Left kidney (tissue), 2 donors: ENCODE measurements around the gene NAALADL2. TPM values are rescaled to one million over a fixed set of nuclear protein-coding genes. Genes with fewer than 3 reads are reported as not detected.
"Not testable (repeated sequence)": the region's sequence is repeated elsewhere in the genome, so short reads cannot be mapped to it uniquely, and the experiment has no call there.

Source experiments
- DNase-seq: peaks from one replicate; pipeline ENCODE4 v3.0.0-alpha.2; 2013
- polyA plus RNA-seq: library from polyadenylated mRNA; unstranded; fragments of 120-200 nt; gene quantifications from one replicate; pipeline ENCODE4 v1.2.1, GENCODE V29; 2013; ENCODE audit not compliant: insufficient read length

Gene NAALADL2
- polyA plus RNA-seq, 1 donor: 19.9 TPM

DNA sequence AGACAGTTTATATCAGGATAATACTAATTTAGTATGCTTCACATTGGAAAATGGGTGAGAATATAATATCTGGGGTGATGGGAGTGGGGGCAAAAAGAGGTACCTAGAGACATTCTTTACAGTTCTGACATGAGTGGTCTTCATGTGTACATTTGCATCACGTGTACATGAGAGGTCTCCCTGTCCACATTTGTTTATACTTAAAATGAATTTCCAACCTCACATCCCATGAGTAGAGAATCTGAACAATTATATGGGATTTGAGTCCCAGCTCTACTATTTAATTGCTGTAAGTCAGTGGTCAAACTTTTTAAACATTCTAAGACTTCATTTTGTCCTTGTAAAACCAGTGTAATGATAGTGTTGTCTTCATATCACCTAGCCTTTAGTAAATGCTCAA, 408.4 kb downstream of the NAALADL2 start:
- no peak for DNase-seq

GRCh38 chr3:175269394-175269793, 410.3 kb downstream of the NAALADL2 start:
- DNase-seq: no peak

- no peak for DNase-seq
Measured at GRCh38 chr3:175270198-175270837, 411.2 kb downstream of the NAALADL2 start.

DNA sequence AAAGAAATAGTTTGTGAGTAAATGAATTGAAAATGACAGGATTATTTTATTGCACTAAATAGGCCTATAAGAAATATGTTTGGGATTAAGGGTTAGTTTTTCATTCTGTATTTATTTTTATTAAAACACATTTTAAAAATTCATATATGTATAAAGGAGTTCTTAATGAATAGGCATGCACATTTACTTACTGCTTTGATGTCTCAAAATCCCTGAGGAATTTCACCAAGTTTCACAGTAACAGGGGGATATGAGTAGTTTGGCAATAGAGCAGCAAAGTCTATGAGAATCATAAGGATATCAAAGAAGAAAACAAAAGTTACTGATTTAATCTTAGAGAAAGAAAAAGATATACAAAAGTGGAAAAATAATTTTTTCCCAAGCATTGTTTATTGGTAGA, 411.7 kb downstream of the NAALADL2 start:
- DNase-seq: no peak

- not testable (repeated sequence) for DNase-seq
Measured at GRCh38 chr3:175271465-175271864, 412.3 kb downstream of the NAALADL2 start.

- DNase-seq: no peak
Measured at GRCh38 chr3:175272392-175272791, 413.3 kb downstream of the NAALADL2 start.

DNA sequence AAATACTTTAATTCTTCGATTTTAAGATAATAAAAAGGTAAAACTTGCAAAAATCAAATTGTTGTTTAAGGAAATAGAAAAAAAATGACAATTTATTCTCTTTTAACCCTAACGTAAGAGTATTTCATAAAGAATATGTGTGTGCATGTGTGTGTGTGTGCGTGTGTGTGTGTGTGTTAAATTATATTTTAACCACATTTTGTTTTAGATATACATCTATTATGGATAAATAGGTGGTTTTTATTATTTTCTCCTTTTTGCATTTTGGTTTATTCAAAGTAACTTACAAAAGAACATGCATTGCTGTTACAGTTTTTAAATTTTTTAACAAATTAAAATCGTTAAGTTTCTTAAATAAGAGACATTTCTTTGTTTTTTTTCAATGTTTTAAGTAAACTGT, 414.4 kb downstream of the NAALADL2 start:
- DNase-seq: no peak

DNA sequence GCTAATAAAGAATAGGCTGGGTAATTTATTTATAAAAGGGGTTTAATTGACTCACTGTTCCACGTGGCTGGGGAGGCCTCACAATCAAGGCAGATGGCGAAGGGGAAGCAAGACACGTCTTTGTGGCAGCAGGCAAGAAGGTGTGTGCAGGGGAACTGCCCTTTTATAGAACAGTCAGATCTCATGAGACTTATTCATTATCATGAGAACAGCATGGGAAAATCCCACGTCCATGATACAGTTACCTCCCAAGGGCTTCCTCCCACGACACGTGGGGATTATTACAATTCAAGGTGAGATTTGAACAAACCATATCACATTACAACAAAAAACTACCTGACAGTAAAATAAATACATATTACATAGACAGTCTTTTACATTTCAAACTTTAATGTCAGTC, 414.9 kb downstream of the NAALADL2 start:
- DNase-seq: no peak

DNA sequence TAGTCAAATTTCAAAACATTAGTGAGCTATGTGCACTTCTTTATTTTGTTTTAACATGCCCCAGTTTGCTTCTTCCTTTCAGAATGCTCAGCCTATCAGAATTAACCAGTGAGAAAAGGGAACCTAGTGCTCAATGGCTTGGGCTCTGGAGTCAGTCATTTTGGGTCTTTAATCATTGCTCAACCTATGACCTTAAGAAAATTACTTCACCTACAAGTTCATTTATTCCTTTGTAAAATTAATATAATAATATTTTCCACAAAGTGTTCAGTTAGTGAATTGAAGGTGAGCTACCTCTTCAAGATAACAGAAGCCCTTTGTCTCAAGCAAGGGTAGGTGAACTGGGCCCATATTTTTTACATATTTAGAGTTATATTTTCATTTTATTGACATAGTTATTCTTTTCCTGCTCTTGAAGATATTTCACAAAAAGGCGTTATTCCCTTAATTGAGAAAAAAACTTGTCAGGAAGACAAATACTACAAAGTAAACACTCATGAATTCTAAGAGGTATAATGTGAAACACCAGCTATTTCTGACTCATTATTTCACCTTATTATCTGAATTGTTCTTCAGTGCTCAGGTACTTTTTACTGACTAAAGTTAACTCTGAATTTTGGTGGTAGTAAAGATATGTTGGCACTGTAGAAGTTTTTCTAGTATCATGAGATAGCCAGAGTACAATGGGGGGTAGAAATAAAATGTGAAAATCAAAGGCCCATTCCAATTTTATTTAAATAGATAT, 415.5 kb downstream of the NAALADL2 start:
- no peak for DNase-seq

- DNase-seq: no peak
Measured at GRCh38 chr3:175278680-175279079, 419.5 kb downstream of the NAALADL2 start.

GRCh38 chr3:175279457-175279856, 420.3 kb downstream of the NAALADL2 start:
- DNase-seq: no peak

DNA sequence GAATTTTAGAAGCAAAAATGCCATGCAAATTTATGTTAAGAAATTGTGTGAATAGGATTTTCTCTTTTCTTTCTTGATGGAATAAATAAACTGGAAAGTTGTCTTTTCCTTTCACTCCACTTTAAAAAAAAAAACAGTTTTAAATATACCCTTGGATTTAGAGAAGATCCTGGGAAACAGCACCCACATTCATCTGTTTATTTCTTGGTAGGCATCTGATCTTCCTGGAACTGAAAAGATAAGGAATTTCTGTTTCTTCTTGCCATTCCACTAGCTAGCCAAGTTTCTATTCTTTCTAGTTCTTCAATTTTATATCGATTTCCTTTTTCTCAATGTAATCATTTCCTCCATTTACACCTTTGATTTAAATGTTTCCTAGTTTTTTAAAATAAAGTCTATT, 420.8 kb downstream of the NAALADL2 start:
- DNase-seq: no peak

DNA sequence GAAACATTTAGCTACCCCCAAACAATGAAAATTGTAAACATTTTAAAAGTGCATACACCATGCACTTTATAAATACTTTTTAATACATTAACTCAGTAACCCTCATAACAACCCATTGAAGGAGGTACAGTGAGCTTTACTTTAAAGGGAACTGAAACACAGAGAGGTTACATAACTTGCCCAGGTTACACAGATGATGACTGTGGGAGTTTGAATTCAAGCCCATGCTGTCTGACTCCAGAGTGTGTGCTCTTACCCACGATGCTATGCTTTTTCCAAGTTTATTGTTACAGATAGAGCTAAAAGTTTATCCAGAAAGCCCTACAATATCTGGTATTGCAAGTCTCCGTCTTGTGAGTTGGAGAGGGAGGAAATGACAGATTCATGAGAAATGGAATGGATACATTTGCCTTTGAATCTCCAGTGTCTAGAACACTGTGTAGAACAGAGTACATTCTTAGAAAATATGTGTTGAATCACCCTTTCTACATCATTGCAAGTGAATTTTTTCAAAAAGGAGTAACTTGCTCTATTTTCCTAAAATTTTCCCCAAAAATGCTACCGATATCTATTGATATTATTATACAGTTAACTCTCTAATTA, 428.3 kb downstream of the NAALADL2 start:
- no peak for DNase-seq

DNA sequence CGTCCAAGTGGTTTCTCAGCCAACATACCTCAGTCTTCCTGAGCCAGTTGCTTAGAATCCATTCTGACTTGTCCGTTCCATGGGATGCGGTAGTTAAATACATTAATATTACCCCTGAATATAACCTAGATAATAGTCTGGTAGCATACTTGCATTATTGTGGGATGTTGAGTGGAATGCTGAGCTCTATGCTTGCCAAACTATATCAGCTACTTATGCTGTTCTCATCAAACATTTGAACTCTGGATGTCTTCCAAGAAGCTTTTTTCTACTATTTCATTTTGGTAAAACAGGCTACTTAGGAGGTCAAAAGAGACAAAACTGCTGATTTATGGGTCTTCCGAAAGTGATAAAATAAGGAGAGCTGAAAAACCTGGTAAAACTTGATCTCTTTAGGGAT, 429.5 kb downstream of the NAALADL2 start:
- DNase-seq: peak; percentile 14

DNA sequence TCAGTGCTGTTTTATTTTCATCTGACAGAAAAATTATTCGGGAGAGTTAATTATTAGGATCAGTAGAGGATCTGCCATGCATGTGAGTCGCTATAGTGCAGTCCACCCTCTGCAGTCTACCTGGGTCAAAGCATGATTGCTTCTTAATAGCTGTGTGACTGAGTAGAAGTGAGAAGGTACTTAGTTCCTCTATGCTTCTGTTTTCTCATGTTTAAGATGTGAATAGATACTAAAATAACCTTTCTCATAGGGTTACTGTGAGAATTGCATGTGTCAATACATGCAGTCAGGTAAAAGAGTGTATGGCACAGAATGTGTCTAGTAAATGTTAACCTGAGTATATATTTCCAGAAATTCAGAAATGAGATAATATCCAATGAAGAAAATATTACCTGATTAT, 435.7 kb downstream of the NAALADL2 start:
- no peak for DNase-seq

DNA sequence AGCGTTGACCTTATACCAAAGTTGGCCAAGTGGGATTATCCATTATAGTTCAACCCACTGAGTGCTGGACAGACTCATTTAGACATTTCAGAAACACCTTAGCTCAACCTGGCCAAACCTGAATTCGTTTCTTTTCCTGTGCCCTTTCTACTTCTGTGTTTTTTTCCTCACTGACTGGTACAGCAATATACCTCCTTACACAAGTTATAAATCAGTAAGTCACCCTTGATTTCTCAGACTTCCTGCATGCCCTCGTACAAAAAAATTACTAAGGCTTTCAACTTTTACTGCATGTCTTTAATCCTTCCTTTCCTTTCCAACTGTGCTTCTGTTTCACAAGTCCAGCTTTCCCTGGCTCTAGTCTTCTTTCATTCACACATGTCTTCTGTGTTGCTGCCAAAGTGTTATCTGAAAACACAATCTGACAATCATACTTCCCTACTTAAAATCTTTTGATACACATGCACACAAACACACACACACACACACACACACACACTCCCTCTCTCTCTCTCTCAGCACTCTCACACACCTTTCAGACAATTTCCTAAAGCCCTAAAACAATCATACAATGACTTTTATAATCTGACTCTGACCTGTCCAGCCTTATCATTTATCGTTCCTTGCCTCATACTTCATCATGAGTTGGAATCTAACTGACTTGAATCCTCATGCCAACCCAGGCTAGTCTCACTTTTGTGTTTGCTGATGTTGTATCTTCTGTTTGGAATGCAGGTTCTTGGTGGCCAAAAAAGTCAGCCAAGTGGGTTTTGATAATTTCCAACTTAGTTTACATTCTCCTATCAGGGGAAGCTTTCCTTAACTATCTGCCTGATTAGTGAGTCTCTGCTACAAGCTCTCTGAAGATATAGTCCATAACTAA, 436.4 kb downstream of the NAALADL2 start:
- DNase-seq: no peak

GRCh38 chr3:175297216-175297615, 438.1 kb downstream of the NAALADL2 start:
- no peak for DNase-seq

GRCh38 chr3:175301741-175302140, 442.6 kb downstream of the NAALADL2 start:
- DNase-seq: no peak

- no peak for DNase-seq
Measured at GRCh38 chr3:175304404-175304803, 445.3 kb downstream of the NAALADL2 start.

DNA sequence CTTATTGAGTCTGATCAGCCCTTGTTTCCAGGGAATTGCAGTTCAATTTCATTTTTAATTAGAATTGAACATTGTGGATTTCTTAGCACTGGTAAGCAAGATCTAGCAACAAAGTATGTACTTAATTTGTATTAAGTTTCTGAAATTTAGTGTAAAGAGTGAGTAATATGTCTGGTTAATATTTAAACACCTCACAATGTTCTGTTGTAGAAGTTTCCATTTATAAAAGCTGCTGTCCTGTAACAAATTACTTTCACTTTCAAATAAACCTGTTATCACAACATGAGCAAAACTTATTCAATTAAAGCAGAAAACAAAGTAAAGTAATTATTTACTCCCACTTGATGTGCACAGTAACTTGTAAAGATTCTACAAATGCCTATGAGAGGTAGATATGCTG, 448.5 kb downstream of the NAALADL2 start:
- DNase-seq: no peak

DNA sequence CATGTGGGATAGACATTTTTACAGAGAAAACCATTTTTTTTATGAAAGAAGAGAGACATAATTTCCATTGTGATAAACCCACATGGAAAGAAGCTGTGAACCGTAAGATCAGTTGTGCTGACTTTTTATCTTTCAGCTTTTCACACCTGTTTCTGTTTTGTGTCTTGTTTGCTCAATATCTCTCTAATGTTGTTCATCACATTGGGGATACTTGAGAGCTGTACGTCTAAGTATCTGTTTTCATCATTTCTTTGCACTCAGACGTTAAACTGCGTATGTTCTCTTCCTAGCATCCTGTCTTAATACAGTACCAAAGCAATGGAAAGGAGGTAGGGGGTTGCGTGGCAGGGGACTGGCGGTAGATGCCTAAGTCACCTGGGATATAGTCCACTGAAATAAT, 449.0 kb downstream of the NAALADL2 start:
- DNase-seq: no peak

GRCh38 chr3:175310046-175310445, 450.9 kb downstream of the NAALADL2 start:
- DNase-seq: no peak

GRCh38 chr3:175311404-175311803, 452.3 kb downstream of the NAALADL2 start:
- DNase-seq: no peak
